HG02798 (cell line): Measurements from ENCODE around the gene PRTFDC1.

ENCODE experiments used
- ATAC-seq: cut with Tn5 transposase; IDR thresholded peaks from one replicate; pipeline ENCODE4 v1.9.1; 2021; ENCODE audit warnings: mild to moderate bottlenecking; ENCODE audit not compliant: unreplicated experiment, poor library complexity

Gene PRTFDC1

GRCh38 chr10:24910574-24910973 is 41.8 kb downstream of the PRTFDC1 start:
- ATAC-seq: no peak

GRCh38 chr10:24908793-24909423 is 43.5 kb downstream of the PRTFDC1 start:
- no peak for ATAC-seq

GRCh38 chr10:24907956-24908355 is 44.5 kb downstream of the PRTFDC1 start:
- no peak for ATAC-seq

- no peak for ATAC-seq
Measured at GRCh38 chr10:24906372-24906771, 46.0 kb downstream of the PRTFDC1 start.

GRCh38 chr10:24904824-24905223 is 47.6 kb downstream of the PRTFDC1 start:
- ATAC-seq: no peak

GRCh38 chr10:24902400-24902728 is 50.0 kb downstream of the PRTFDC1 start:
- ATAC-seq: no peak

GRCh38 chr10:24901686-24902399 is 50.6 kb downstream of the PRTFDC1 start:
- ATAC-seq: peak; percentile 50

- ATAC-seq: peak; percentile 85
Measured at GRCh38 chr10:24900888-24901685, 51.3 kb downstream of the PRTFDC1 start.

- ATAC-seq: no peak
Measured at GRCh38 chr10:24899571-24899970, 52.8 kb downstream of the PRTFDC1 start.

GRCh38 chr10:24898501-24898900 is 53.9 kb downstream of the PRTFDC1 start:
- no peak for ATAC-seq

GRCh38 chr10:24897326-24897926 is 55.0 kb downstream of the PRTFDC1 start:
- ATAC-seq: no peak

- ATAC-seq: no peak
Measured at GRCh38 chr10:24894728-24895127, 57.7 kb downstream of the PRTFDC1 start.

- no peak for ATAC-seq
Measured at GRCh38 chr10:24894309-24894708, 58.1 kb downstream of the PRTFDC1 start.

- no peak for ATAC-seq
Measured at GRCh38 chr10:24893127-24893526, 59.3 kb downstream of the PRTFDC1 start.

GRCh38 chr10:24891823-24892222 is 60.6 kb downstream of the PRTFDC1 start:
- no peak for ATAC-seq

GRCh38 chr10:24889639-24890038 is 62.8 kb downstream of the PRTFDC1 start:
- ATAC-seq: no peak

- ATAC-seq: peak; percentile 9
Measured at GRCh38 chr10:24887855-24888231, 64.6 kb downstream of the PRTFDC1 start.

- ATAC-seq: no peak
Measured at GRCh38 chr10:24886290-24886680, 66.1 kb downstream of the PRTFDC1 start.

- no peak for ATAC-seq
Measured at GRCh38 chr10:24885551-24886289, 66.7 kb downstream of the PRTFDC1 start.

- ATAC-seq: no peak
Measured at GRCh38 chr10:24884793-24885192, 67.6 kb downstream of the PRTFDC1 start.
